NCI-H748 treated with DMSO at 0.1 percent for 48 hours (cell line): ENCODE data around the gene IGSF21.
"Not testable (repeated sequence)": the region's sequence is repeated elsewhere in the genome, so short reads cannot be mapped to it uniquely, and the experiment has no call there.

Experiments
- DNase-seq: peaks from one replicate; lab custom pipeline; 2025; lab: John Stamatoyannopoulos, UW

IGSF21 gene

GRCh38 chr1:18360251-18360650 is 252.7 kb downstream of the IGSF21 start:
- DNase-seq, result no peak

GRCh38 chr1:18362150-18362549 is 254.6 kb downstream of the IGSF21 start:
- DNase-seq, result no peak

GRCh38 chr1:18363436-18363835 is 255.8 kb downstream of the IGSF21 start:
- no peak for DNase-seq

- no peak for DNase-seq
These were observed 257.6 kb downstream of the IGSF21 start for GRCh38 chr1:18365099-18365705.

- not testable (repeated sequence) for DNase-seq
These were observed 264.9 kb downstream of the IGSF21 start for GRCh38 chr1:18372505-18372904.

- DNase-seq, result no peak
These were observed 265.6 kb downstream of the IGSF21 start for GRCh38 chr1:18373151-18373550.

GRCh38 chr1:18373882-18374493 is 266.4 kb downstream of the IGSF21 start:
- no peak for DNase-seq

GRCh38 chr1:18376661-18377060 is 269.1 kb downstream of the IGSF21 start:
- DNase-seq, result no peak

- no peak for DNase-seq
These were observed 272.7 kb downstream of the IGSF21 start for GRCh38 chr1:18380288-18380687.

DNA sequence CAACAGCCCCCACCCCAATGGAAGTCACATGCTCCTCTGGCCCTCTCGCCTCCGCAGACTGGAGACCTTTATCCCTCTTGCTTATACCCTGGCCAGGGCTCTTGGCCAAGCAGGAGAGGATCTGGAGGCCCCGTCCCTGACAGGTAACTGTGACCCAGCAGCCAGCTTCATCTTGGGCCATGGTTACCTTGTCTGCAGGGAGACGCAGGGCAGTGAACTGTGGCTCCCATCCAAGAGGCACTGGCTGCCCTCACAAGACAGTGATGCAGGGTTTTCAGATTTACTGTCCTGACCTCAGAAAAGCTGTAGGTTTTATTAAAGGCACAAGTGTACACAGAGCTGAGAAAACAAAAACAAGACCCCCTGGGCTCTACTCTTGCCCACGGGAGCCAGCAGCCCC is 276.5 kb downstream of the IGSF21 start:
- DNase-seq, result no peak

- DNase-seq, result no peak
These were observed 276.9 kb downstream of the IGSF21 start for GRCh38 chr1:18384471-18384870.

GRCh38 chr1:18385239-18385790 is 277.7 kb downstream of the IGSF21 start:
- DNase-seq, result no peak

GRCh38 chr1:18386591-18386990 is 279.0 kb downstream of the IGSF21 start:
- no peak for DNase-seq

- no peak for DNase-seq
These were observed 279.7 kb downstream of the IGSF21 start for GRCh38 chr1:18387307-18387706.

DNA sequence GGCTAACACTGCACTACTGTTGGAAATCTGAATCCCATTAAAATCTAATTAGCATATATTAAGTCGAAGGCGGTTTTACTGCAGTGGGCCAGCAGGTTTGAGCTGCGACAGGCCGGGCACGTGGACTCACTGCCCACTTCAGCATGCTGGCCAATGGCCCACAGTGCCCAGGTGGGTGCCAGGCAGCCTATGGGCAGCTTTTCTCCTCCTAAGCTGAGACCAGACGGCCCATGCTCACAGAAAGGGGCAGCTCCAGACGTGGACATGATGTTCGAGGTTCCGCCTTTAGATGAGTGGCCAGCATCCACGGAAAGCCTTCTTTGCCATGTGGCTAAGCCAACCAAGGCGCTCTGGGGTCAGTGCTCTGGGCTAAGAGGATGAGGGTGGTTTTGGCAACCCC is 283.4 kb downstream of the IGSF21 start:
- no peak for DNase-seq

DNA sequence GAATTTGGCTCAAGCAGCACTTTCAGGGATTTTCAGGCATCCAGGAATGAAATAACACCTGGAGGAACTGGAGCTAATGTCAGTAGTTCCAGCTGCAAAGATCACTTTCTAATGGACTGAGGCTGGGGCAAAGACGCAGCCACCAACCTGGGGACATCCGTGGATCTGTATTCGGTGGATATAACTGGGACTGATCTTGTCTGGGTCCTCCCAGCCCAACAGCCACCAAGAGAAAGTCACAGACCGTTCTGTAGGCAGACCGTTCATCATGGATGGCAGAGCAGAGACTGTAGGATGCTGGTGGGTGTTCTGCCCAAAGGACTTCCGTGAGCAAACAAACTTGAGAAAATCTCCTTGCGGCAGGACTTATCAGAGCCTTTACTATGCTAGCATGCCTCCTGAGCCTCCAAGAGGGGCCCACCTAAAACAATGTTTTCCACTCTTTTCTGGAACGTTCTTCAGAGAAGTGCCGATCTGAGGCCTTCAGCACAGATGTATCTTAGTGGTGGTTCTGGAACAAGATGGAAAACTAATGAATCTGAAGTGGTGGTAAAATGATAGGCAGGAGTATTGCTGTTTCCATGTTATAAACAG is 287.1 kb downstream of the IGSF21 start:
- no peak for DNase-seq

DNA sequence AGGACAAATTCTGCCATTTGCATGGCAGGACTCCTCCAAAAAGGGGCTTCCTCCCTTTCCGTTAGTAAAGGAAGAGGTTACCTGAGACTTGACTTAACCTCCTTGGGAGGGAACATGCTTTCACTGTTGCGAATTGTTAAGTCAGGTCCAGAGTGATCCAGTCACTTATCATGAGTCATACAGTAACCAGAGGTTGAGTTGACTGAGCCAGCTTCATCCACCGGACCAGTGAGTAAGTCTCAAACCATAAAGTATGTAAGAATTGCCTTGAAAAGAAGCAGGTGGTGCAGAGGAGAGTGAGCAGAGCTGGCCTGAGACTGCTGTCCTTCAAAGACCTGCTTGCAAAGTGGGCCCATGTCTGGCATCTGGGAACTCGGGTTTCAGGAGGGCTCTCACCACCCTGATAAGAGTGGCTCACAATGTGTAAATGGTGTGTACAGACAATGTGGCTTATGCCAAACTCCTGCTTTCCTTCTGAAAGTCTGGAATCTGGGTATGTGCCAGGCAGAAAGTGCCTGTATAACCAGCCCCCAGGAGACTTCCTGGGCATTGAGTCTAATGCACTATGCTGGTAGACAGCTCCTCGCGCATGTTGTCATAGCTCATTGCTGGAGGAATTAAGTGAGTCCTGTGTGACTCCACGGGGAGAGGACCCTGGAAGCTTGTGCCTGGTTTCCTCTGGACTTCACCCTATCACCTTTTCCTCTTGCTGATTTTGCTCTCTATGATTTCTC is 288.8 kb downstream of the IGSF21 start:
- no peak for DNase-seq

DNA sequence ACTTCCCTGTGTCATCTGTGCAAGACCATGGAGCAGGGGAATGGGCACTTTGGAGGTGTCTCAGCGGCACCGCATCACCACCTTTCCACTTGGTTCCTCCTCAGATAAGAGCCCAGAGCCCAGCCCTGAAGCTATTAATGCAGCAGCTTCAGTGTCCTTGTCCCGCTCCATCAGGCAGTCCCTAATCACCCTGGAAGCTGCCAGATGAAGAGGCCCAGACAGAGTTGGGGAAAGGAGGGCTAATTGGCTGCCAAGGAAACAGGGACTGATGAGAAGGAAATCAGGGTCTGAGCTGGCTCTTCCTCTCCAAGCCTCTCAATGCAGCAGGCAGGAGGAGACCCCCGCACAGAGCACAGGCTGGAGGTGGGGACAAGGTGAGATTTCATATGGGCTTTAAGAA is 290.0 kb downstream of the IGSF21 start:
- DNase-seq, result no peak

GRCh38 chr1:18398791-18399530 is 291.4 kb downstream of the IGSF21 start:
- DNase-seq, result no peak

DNA sequence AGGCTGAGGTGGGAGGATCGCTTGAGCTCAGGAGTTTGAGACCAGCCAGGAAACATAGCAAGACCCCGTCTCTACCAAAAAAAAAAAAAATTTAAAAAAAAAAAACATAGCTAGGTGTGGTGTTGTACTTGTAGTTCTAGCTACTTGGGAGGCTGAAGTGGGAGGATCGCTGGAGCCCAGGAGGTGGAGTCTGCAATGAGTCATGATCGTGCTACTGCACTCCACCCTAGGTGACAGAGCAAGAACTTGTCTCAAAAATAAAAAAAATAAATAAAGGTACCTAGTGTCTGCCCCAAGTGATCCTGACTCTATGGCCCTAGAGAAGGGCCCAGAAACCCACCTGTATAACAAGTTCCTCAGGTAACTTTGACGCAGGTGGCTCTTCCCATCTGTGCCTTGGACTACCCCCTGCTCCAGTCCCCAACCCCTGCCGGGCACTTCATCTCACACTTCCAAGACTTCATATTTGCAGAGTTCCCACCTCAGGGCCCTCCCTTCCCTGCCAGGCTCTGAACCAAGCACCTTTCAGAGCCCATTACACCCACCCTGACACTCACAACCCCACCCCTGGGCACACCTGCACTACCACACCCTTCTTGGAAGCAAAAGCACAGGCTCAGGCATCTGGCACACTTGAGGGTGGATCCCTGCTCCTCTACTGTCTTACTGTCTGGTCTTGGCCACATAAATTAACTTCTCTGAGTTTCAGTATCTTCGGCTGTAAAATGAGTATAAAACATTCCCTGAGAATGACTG is 292.9 kb downstream of the IGSF21 start:
- no peak for DNase-seq

GRCh38 chr1:18401921-18402320 is 294.3 kb downstream of the IGSF21 start:
- no peak for DNase-seq
